IPS-11a (cell line): ENCODE measurements around the gene TF.
"Not testable (repeated sequence)": the region's sequence is repeated elsewhere in the genome, so short reads cannot be mapped to it uniquely, and the experiment has no call there.

Experiments
- H3K4me3 ChIP-seq: one replicate; pipeline ENCODE4 v1.5.1; 2013; ENCODE audit warnings: low read depth, low read length, control low read depth

The TF gene

GRCh38 chr3:133745981-133746711 lies at the start of gene TF:
TSS of gene TF (plus strand) at chr3:133746393. CDS start at chr3:133746441, 48 bp downstream.
- H3K4me3 ChIP-seq: no peak within 1 kb of the TSS

- H3K4me3 ChIP-seq: no peak overlapping the region
These were observed 48.2 kb upstream of the TF start for GRCh38 chr3:133697960-133698359.

DNA sequence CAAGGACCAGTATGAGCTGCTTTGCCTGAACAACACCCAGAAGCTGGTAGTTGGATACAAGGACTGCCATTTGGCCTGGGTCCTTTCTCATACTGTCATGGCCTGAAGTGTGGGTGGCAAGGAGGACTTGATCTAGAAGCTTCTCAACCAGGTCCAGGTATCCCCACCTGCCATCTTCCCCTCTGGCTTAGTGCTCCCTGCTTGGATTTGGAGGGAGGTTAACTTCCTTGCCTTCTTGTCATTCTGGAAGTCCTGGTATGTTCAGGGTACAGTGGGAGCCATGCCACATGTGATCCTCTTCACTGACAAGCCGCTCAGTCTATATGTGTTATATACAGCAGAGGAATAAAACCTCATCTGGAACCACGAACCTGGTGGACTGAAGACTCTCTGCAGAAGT lies 46.7 kb upstream of the TF start:
- H3K4me3 ChIP-seq: no peak overlapping the region

- H3K4me3 ChIP-seq: no peak overlapping the region
These were observed 46.3 kb upstream of the TF start for GRCh38 chr3:133699903-133700302.

GRCh38 chr3:133700351-133700750 lies 45.8 kb upstream of the TF start:
- H3K4me3 ChIP-seq: no peak overlapping the region

DNA sequence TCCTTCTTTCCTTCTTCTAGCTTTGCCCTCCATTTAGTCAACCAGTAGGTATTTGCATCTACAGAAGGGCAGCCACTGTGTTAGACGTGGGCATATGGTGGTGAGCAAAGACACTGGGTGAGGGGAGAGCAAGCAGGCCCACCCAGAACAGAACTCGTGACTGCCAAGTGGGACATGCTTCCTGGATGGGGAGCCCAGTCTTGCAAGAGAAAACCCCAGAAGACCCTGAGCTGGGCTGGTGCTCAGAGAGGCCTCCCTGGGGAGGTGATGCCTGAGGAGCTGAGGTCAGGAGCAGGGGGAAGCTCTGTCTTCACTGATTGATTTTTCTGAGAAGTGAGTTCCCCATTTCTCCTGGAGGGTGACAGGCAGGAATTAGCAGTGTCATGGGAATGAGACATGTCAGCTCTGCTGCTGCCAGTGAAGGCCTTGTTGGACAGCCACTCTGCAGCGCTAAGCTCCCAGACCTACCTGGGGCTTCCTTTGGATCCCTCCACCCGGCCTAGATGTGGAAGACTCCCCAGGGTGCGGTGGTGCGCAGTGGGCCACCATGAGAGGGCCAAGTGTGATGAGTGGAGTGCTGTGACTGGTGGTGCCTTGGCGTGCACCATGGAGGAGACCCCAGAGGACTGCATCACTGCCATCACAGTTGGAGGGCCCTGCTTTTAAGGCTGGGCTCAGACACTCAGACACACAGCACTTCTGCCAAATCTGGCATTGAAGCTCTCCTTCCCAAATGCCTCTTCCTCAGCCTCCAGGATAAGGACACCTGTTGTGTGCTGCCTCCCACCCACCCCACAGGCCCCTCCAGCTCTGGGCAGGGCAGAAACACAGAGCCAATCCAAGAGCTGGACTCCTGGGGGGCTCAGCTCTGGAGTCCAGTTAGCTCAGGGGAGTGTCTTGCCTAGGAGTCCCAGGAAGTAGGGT lies 44.5 kb upstream of the TF start:
- no peak overlapping the region for H3K4me3 ChIP-seq

DNA sequence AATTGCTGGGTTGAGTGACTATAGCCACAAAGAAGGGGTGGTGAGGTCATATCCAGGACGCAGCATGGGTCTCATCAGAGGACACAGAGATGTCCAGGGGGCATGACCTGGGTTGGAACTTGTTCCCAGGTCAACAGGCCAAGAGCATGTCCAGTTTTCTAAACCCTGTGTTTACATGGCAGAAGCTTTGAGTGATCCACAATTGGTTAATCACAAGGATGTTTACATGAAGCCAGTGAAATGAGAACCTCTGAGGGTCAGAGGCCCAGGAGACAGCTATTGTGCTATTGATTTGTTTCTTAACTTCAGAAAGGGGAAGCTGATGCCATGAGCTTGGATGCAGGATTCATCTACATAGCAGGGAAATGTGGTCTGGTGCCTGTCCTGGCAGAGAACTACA lies 42.3 kb upstream of the TF start:
- H3K4me3 ChIP-seq: no peak overlapping the region

DNA sequence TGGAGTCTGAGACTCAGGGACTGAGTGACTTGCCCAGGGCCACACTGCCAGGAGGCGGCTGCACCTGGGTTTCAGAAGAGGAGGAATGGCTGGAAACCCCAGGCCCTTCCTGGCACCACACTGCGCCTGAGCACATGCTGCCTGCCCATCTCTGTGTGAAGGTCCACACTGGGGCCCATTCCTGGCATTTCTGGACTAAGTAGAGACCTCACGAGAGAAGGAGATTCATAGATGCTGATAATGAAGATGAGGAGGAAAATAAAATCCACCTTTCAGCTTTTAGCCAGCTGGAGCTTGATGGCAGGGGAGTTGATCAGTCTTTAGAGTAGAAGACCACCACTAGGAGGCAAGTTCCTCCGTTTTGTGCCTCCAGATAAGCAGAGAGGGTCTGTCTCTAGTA lies 40.2 kb upstream of the TF start:
- no peak overlapping the region for H3K4me3 ChIP-seq

DNA sequence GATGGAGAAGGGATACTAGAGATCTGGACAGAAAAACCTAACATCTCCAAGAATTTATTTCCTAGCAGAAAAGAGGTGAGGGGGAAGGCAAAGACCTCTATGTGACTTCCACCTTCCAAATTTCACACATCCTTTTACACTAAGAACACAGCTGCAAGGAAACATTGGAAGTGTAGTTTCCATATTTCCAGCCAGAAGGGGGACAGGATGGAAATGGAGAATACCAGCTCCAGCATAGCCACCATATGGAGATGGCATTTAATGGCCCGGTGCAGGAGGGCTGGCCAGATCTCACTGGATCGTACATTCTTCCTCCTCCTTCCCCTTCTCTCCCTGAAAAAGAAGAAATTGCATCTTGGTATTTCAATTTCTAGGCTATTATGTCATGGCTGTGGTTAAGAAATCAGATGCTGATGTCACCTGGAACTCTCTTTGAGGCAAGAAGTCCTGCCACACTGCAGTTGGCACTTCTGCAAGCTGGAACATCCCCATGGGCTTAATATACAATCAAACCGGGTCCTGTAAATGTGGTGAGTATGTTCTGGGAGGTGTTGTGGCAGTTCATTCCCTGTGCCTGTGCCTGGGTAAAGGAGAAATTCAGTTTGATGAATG lies 36.9 kb upstream of the TF start:
- no peak overlapping the region for H3K4me3 ChIP-seq

DNA sequence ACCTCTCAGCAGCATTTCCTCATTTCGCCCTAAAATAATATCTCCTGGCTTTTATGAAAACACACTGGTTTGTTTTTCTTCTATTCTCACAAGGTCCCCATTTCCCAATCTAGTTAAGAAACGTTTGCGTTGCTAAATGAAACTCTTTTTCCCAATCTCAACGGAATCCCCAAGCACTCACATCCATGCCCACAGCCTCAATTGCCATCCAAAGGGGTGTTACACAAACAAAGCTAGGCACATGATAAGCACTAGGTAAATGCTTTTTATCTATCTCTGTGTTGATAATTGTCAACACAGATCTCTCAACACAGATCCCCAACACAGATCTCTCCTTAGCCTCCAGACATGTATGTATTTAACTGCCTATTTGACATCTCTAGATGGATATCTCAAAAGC lies 35.2 kb upstream of the TF start:
- H3K4me3 ChIP-seq: no peak overlapping the region

- no peak overlapping the region for H3K4me3 ChIP-seq
These were observed 34.2 kb upstream of the TF start for GRCh38 chr3:133712017-133712416.

DNA sequence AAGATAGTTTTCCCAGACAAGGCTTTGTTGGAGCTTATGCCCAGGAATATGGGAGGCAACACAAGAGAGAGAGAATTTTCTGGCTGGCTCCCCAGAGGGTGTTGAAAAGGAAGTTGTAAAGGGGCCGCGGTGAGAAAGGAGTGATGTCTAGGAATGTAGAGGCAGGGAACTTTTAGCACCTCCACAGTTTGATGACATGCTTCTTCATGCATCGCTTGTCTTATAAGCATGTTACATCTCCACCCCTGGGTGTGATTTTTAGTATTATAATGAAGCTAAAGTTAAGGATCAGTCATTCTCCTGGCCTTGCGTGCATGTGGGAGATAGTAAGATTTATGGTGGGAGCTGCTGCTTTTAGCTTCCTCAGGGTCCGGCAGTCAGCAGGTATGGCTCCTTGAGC lies 32.8 kb upstream of the TF start:
- no peak overlapping the region for H3K4me3 ChIP-seq

- no peak overlapping the region for H3K4me3 ChIP-seq
These were observed 28.8 kb upstream of the TF start for GRCh38 chr3:133717424-133717823.

DNA sequence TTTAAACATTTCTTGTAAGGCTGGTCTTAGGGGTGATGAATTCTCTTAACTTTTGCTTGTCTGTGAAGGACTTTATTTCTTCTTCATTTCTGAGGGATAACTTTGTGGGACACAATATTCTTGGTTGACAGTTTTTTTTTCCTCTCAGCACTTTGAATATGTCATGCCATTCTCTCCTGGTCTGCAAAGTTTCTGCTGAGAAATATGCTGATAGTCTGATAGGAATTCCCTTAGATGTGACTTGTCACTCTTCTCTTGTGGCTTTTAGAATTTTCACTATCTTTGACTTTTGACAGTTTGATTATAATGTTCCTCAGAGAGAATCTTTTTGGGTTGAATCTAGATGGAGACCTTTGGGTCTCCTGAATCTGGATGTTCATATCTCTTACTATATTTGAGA lies 23.3 kb upstream of the TF start:
- no peak overlapping the region for H3K4me3 ChIP-seq

DNA sequence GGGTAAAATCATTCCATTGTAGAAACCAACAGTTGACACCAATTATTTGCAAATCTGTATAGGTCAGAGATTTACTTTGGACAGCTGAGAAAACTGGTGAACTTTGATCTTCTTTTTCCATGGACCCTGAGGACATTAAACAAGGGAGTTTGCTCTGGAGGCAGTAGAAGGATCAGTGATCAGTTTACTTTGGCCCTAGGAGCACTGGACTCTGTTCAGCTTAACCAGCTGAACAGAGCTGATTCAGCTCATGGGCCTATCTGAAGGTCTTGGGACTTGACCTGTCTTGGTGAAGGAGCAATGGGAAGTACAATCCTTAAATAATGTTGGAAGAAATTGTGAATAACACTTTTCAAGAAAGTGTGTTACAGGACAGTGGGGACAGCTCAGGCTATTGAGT lies 15.2 kb upstream of the TF start:
- no peak overlapping the region for H3K4me3 ChIP-seq

DNA sequence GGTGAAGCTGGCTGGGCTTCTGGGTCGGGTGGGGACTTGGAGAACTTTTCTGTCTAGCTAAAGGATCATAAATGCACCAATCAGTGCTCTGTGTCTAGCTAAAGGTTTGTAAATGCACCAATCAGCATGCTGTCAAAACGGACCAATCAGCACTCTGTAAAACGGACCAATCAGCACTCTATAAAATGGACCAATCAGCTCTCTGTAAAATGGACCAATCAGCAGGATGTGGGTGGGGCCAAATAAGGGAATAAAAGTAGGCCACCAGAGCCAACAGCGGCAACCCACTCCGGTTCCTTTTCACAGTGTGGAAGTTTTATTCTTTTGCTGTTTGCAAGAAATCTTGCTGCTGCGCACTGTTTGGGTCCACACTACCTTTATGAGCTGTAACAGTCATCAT lies 14.0 kb upstream of the TF start:
- H3K4me3 ChIP-seq: not testable (repeated sequence)

DNA sequence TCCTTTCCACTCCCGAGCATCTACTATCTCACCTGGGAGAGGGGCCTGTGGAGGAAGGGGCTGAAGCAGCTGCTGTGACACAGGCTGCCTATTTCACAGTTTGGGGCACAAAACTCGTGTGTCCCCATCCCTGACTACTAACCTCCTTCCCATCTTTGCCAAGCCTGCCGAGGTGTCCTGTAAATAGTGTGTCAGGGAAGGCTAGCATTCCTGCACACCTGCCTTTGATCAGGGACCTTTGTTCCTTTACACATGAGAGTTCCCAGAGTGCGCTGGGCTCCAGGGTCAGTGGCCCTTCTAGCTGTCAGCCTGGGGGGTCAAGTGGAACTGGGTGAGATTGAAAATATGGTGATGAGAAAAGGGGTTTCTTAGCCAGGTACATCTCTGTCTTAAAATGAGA lies 13.0 kb upstream of the TF start:
- no peak overlapping the region for H3K4me3 ChIP-seq

GRCh38 chr3:133734305-133734704 lies 11.9 kb upstream of the TF start:
- no peak overlapping the region for H3K4me3 ChIP-seq

GRCh38 chr3:133742351-133743091 lies 3.7 kb upstream of the TF start:
- no peak overlapping the region for H3K4me3 ChIP-seq

DNA sequence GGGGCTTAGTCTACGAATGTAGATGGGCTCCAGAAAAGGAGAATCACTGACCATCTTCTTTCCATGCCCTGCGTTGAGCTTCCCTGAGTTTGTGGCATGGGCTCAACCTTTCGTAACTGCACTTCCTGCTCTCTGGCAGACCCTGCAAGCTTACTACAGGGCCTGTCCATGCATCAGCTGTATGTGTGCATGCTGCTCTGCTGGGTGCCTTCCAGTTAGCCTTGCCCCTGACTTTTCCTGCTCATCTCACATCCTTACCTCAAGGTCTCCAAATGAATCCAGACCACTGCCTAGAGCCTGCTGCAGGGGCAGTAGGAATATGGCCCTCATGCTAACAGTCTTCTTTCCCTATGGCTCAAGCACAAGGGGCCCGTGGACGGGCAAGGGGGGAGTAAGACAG lies 2.0 kb upstream of the TF start:
- no peak overlapping the region for H3K4me3 ChIP-seq

DNA sequence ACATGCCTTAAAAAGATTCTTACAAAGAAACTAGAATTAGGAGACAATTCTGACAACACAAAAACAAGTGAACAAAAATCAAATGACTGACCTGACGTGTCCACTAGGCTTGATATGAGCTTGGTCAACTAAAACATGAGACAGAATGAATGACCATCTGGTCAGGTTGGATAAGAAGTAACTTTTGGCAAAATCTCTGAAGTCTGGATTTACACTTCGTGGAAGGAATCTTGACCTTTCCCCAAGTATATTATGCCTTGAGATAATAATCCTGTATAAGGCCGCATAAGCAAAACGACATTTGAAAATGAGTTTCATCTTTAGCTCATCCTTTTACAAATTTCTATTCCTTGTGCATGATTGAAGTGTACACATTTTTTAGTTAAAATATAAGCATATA lies 1.1 kb upstream of the TF start:
- H3K4me3 ChIP-seq: no peak overlapping the region
